DND-41 (cell line): Measurements from ENCODE around the gene TCF4.

Experiments used
- EZH2 ChIP-seq: IDR thresholded peaks from 3 replicates; pipeline ENCODE4 v1.6.1; 2012; ENCODE audit warnings: borderline replicate concordance, low read depth, mild to moderate bottlenecking, moderate library complexity, low read length, inconsistent platforms; ENCODE audit not compliant: severe bottlenecking
- TF ChIP-seq, protein P1 (sequence below): IDR thresholded peaks from 2 replicates; pipeline ENCODE4 v1.5.1; 2012; ENCODE audit warnings: borderline replicate concordance, low read length, moderate library complexity, mild to moderate bottlenecking; ENCODE audit not compliant: poor library complexity, severe bottlenecking; ENCODE audit errors: extremely low read depth

GRCh38 chr18:55421308-55421614 lies 166.7 kb downstream of the TCF4 start:
- TF ChIP-seq, protein P1, sequence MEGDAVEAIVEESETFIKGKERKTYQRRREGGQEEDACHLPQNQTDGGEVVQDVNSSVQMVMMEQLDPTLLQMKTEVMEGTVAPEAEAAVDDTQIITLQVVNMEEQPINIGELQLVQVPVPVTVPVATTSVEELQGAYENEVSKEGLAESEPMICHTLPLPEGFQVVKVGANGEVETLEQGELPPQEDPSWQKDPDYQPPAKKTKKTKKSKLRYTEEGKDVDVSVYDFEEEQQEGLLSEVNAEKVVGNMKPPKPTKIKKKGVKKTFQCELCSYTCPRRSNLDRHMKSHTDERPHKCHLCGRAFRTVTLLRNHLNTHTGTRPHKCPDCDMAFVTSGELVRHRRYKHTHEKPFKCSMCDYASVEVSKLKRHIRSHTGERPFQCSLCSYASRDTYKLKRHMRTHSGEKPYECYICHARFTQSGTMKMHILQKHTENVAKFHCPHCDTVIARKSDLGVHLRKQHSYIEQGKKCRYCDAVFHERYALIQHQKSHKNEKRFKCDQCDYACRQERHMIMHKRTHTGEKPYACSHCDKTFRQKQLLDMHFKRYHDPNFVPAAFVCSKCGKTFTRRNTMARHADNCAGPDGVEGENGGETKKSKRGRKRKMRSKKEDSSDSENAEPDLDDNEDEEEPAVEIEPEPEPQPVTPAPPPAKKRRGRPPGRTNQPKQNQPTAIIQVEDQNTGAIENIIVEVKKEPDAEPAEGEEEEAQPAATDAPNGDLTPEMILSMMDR: no peak
- TF ChIP-seq EZH2: no peak
